ENCODE data around the gene FXYD6.

GRCh38 chr11:117881217-117881616 is 4.8 kb upstream of the FXYD6 start:
- TF ChIP-seq TAF1 (IDR thresholded peaks at IDR 0.05; ENCODE audit: low read depth) (no peak), CEBPB (IDR thresholded peaks at IDR 0.05) (no peak), MAX (IDR thresholded peaks at IDR 0.05) (no peak), ZBTB7A (IDR thresholded peaks at IDR 0.05; ENCODE audit: low read depth) (no peak), TEAD4 (IDR thresholded peaks at IDR 0.05) (no peak), EGR1 (IDR thresholded peaks at IDR 0.05) (no peak), CREB1 (IDR thresholded peaks at IDR 0.05; ENCODE audit: low read depth) (no peak), EP300 (IDR thresholded peaks at IDR 0.05; ENCODE audit: borderline replicate concordance) (no peak), RAD21 (IDR thresholded peaks at IDR 0.05; ENCODE audit: low read depth) (no peak), REST (IDR thresholded peaks at IDR 0.05; ENCODE audit: low read depth) (no peak), YY1 (IDR thresholded peaks at IDR 0.05; ENCODE audit: low read depth) (no peak), NFIC (IDR thresholded peaks at IDR 0.05) (no peak)

Data from Ishikawa (cell line).